Activated CD8-positive, alpha-beta memory T cell treated with anti-CD3 and anti-CD28 coated beads, Interleukin-2, amount 50 U/mL, for 24 hours (primary cell): Measurements from ENCODE around the gene CSTPP1.
"Not testable (repeated sequence)": the region's sequence is repeated elsewhere in the genome, so short reads cannot be mapped to it uniquely, and the experiment has no call there.

Source experiments
- DNase-seq: peaks from one replicate; pipeline ENCODE4 v3.0.0-alpha.2; 2020; ENCODE audit errors: extremely low read depth

Gene CSTPP1

DNA sequence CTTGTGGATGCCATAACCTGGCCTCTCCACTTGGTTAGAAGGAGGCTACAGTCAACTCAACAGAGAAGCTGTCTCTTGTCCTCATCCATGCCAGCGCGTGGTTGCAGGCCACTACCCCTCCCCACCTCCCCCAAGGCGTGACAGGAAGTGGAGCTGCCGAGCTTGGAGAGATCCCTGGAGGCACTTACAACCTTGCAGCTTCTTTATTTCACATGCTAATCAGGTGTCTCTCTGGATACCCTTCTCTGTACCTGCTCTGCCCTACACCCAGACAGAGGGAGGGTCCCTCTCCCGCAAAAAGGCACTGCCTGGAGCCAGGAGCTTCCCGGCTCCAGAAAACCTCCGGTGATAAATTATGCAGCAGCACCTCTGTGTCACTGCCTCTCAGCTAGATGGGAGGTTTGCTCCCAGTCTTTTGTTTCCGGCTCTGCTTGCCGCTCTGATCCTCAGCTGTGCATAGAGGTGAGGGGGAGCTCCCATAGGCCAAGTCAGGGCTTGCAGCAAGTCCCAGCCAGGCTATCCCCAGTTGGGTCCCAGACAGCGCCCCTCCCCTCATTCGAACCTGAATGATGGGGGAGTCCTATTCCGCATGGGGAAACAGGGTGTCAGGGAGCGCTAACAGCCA lies 23.9 kb upstream of the CSTPP1 start:
- DNase-seq = no peak

DNA sequence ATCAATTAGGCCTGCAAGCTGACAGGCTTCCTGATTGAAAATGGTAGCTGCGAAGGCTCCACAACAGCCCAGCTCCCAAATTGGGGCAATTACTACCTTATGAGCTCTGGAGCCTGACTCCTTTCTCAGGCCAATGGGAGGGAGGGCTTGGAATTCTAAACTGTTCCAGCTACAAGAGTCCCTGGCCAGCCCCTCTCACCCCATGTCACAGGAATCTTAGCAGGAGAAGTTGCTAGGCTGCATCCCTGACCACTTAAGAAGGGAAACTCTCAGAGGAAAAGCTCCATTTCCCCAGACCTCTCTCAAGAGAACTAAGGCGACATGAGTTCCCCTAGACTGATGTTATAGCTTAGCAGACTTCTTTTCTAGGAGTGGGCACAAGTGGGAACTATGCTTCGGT lies 23.1 kb upstream of the CSTPP1 start:
- no peak for DNase-seq

DNA sequence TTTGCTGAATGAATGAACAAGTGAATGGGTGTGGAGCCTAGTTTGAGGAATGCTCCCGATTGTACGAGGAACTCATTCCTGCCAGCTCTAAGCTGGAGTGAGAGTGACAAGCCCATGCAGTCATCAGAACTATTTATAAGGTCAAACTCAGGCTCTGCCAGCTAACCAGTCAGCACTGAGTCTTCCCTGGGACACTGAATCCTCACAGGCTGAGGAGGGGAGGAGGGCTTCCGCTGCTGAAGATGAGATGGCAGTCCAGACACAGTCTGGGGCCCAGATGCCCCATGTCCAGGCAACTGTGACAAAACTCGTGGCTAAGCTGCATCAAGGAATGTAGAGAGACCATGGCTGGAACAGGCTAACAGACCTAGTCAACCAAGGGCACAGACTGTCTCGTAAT lies 22.2 kb upstream of the CSTPP1 start:
- no peak for DNase-seq

GRCh38 chr11:46914910-46915309 lies 21.7 kb upstream of the CSTPP1 start:
- DNase-seq = no peak

DNA sequence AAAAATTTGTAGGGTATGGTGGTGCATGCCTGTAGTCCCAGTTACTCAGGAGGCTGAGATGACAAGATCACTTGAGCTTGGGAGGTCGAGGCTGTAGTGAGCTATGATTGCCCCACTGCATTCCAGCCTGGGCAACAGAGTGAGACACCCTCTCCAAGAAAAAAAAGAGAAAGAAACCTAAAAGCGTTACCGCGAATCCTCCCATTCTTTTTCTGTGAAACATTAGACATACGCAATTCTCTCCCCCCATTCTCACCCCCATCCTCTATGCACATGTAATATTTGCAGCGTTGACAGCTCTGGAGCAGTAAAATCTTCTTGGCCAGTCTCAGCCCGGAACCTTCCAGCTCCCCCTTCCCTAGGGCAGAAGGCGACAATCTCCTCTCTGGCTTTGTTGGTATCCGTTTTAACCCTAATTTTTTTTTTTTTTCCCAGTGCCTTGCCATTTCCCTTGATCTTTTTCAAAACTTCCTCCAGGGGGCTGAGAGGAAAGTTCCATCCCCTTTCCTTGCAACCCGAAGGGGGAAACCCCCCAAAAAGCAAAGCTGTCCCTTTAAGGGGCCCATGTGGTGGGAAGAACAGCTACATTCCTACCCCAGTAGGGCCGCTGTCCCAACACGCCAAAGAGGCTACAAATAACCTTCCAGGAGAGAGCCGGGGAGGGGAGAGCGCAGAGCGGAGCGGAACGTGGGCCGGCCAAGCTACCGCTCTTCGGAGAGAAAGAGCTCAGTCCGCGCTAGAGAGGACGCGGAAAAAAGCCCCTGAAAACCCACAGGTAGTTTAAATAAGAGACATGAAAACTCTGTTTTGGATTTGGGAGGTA lies 20.1 kb upstream of the CSTPP1 start:
- no peak for DNase-seq

DNA sequence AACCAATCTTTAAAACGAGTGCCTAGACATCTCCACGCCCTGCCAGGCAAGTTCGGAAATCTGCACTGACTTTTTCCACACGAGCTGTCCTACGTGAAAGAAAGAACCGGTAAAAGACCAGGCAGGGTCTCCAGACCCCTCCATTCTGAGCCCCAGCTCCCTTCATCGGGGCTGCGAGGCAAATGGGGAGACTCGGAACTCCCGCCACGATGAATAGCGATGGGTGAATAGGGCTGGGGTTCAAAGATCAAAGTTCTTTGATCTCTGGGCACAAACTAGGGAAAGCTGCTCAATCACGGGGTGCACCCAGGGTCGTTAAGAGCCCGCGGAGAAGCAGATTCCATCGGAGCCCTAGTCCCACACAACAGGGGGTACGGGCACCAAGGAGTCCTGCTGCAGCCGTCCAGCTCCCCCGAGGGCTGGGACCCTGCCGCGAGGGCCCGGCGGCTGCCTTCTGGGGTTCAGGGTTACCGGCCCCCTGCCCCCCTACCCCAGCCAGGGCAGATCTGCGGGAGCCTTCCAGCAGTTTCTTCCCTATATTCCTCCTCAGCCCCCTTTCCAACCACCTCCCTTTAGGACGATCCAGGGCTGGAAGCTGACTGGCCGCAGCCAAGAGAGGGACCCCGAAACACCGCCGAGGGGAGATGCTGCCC lies 19.3 kb upstream of the CSTPP1 start:
- no peak for DNase-seq

- no peak for DNase-seq
Measured at GRCh38 chr11:46917762-46918082, 18.8 kb upstream of the CSTPP1 start.

GRCh38 chr11:46918083-46918787 lies 18.3 kb upstream of the CSTPP1 start, which contains the start of gene LRP4:
Gene LRP4, minus strand, starts transcription at chr11:46918550. Its CDS starts 171 bp downstream, at chr11:46918379.
- no peak for DNase-seq

DNA sequence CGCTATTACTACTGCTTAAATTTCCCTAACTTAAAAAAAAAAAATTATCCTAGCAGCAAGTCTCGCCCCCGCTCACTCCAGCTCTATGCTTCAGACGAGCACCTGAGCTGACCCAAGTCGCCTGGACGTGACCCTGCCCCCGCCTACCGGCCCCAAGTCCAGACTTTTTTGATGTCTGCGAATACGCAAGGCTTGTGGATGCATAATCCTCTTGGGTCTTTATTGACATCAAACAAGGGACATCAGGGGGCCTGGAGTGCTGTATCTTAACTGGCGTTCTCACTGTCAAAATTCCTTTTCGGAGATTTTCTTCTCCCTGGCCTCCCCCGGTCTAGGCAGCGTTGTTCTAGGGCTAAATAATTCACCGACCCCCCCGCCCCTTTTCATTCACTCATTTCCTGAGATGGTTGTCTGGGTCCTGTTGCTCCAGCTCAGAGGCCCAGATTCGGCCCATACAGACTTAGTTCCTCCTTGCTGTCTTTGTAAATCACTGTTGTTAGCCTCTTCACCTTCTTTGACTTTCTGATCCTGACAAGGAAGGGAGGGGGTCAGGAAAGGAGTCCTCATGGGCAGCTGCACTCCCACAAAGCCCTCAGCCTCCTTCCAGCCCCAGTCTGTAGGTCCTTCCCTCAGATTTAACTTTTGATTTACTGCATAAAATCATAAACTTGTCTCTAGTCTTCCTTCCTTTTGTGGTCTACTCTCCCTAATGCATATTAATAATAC lies 17.6 kb upstream of the CSTPP1 start:
- no peak for DNase-seq

- DNase-seq = no peak
Measured at GRCh38 chr11:46920755-46921154, 15.8 kb upstream of the CSTPP1 start.

DNA sequence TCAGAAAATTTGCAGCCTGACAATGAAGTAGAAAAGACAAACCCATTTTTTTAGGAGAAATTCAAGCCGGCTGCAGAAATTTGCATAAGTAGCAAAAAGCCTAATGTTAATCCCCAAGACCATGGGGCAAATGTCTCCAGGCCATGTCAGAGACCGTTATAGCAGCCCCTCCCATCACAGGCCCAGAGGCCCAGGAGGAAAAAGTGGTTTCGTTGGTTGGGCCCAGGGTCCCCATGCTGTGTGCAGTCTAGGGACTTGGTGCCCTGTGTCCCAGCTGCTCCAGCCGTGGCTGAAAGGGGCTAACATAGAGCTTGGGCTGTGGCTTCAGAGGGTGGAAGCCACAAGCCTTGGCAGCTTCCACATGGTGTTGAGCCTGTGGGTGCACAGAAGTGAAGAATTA lies 8.6 kb upstream of the CSTPP1 start:
- DNase-seq = not testable (repeated sequence)

DNA sequence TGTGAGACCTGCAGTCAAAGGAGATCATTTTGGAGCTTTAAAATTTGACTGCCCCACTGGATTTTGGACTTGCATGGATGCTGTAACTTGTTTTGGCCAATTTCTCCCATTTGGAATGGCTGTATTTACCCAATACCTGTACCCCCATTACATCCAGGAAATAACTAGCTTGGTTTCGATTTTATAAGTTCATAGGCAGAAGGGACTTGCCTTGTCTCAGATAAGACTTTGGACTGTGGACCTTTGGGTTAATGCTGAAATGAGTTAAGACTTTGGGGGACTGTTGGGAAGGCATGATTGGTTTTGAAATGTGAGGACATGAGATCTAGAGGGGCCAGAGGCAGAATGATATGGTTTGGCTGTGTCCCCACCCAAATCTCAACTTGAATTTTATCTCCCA lies 7.9 kb upstream of the CSTPP1 start:
- DNase-seq = not testable (repeated sequence)

DNA sequence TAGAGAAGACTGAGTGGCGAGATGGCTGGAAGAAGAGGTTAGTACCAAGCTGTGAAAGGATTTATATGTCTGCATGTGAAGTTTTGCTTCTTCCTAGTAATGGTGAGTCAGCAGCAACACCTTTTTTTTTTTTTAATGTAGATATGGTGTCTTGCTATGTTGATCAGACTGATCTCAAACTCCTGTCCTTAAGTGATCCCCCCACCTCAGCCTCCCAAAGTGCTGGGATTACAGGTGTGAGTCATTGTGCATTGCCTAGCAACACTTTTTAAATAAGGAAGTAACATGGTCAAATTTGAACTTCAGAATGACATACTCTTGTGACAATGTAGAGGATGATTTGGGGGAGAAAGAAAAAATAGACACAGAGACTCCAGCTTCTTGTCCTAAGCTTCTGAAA lies 6.5 kb upstream of the CSTPP1 start:
- DNase-seq = no peak

DNA sequence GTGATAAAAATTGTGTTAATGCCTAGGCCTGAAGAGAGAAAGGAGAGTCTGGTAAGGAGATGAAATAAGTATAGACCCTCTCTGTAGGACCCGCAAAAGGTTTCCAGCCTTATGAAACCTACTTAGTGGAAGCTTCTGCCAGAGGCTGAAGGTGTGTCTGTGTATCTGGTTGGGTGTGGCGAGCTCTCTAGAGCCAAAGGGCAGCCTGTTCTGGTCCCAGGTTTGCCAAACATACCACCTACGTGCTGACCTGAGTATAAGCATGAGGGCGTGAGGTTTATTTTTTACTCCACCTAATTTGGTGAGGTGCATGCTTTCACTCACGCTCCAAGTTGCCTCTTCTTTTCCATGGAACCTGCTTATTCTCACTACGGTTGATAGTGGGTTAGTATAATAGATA lies 5.6 kb downstream of the CSTPP1 start:
- DNase-seq = no peak

GRCh38 chr11:46944356-46945075 lies 8.0 kb downstream of the CSTPP1 start:
- DNase-seq = no peak

- no peak for DNase-seq
Measured at GRCh38 chr11:46947399-46948077, 11.0 kb downstream of the CSTPP1 start.

DNA sequence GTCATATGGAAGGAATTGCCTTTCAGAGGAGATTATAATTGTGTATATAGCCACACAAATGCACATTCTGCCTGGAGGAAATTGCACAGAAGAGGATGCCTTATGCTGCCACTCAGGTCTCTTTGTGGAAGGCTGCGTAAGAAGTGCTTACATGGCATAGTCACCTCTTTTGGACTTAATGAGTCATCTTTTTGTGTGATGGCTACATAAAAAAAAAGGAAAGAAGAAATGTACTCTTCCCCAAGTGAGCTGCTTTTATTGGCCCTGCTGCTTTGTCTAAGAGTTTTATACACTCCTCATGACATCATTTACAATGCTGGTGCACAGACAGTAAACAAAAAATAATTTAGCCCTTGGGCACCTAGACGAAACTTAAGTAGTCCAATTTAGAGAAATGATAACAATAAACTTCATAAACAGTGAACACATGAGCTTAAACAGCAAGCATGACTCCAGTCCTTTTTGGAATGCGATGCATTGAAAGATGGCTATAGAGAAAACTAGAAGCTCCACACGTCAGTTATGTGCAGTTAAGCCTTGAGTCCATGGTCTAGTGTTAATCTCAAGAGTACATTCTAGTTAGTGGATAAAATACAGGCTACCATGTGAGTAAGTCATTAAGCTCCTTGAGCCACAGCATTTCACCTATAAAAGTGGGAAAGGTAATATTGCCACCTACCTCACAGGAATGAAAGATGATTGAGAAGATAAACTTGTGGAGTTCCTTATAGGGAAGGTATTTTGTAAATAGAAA lies 12.0 kb downstream of the CSTPP1 start:
- no peak for DNase-seq

DNA sequence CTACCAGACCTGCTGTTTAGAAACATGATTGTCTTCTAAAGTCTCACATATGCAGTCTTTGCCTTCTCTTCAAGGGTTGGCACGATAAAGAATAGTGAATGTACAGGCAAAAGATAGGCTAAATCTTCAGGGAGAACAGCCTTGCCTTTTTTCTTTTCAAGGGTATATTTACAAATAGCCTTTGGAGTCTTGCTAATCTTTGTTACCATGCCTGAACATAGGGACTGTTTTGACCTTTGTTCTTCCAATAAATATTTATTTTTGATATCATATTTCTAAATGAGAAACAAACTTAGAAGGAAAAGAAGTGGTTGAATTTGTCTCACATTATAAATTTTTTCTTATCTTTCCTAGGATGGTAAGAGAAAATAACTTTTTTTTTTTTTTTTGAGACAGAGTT lies 12.7 kb downstream of the CSTPP1 start:
- DNase-seq = no peak

- DNase-seq = no peak
Measured at GRCh38 chr11:46951864-46952263, 15.3 kb downstream of the CSTPP1 start.

- no peak for DNase-seq
Measured at GRCh38 chr11:46952553-46952952, 16.0 kb downstream of the CSTPP1 start.
